Measurements from ENCODE around the gene CD200R1. TPM values are rescaled to one million over a fixed set of nuclear protein-coding genes. Genes with fewer than 3 reads are reported as not detected.

The CD200R1 gene
- polyA plus RNA-seq, 1 experiment = not detected

DNA sequence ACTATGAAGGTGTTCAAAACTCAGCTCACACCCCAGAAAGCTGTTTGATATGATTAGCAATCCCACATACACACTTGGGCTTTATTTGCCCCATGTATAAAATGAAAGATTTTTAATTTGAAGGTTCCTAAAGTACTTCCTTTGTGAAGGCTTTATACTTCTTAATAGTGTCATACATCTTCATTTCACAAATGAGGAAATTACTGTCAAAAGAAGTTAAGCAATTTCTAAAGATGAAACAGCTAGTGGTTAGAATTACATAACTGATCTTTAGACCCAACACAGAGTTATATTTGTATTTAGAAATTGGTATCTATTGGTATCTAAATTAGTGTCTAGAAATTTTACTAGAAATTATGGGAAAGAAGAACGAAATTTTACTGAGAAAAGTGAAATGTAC, 7.1 kb downstream of the CD200R1 start:
- ChIA-PET POLR2A (no interaction called here), CTCF (interaction anchor here (1.2 kb wide), 1 partner anchor 12 kb away, joined by 4 read pairs; no protein-coding TSS in a partner anchor)
- Histone ChIP-seq H3K4me3 (ENCODE audit: low read depth, low read length) (no peak overlapping the region), H3K36me3 (ENCODE audit: control insufficient read depth, insufficient read depth, low read length) (no peaks in the 10 kb centered on the region), H3K27me3 (ENCODE audit: control insufficient read depth, insufficient read depth, low read length) (peaks cover 8% of the 10 kb centered on the region)
- TF ChIP-seq CTCF (IDR thresholded peaks at IDR 0.05; ENCODE audit: insufficient read depth, low read depth, low read length) = no peak
- no peak for DNase-seq (ENCODE audit: low read depth)

- POLR2A ChIA-PET = no interaction called here
- TF ChIP-seq CTCF (IDR thresholded peaks at IDR 0.05; ENCODE audit: insufficient read depth, low read depth, low read length) = no peak
- H3K27me3 ChIP-seq (ENCODE audit: control insufficient read depth, insufficient read depth, low read length) = peaks cover 8% of the 10 kb centered on the region
- DNase-seq (ENCODE audit: low read depth) = no peak
- no peaks in the 10 kb centered on the region for H3K36me3 ChIP-seq (ENCODE audit: control insufficient read depth, insufficient read depth, low read length)
- CTCF ChIA-PET = interaction anchor here (1.2 kb wide), 1 partner anchor 12 kb away, joined by 4 read pairs; no protein-coding TSS in a partner anchor
- H3K4me3 ChIP-seq (ENCODE audit: low read depth, low read length) = no peak overlapping the region
Measured at GRCh38 chr3:112967425-112967824, 7.5 kb downstream of the CD200R1 start.

DNA sequence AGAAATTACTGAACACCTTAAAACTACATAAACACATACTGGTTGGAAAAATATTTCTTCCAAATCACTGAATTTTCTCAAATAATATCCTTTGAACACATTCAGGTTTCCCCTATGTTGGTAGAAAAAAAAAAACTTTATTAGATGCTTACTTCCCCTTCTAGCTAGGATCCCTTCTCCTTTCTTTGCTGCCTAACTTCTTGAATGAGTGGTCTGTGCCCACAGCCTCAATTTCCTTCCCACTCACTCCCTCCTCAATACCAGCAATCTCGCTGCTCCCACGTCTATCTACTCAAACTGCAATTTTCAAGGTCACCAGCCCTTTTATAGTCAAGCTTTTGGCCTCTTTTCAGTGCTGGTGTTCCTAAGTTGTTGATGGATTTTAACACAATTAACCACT, 8.3 kb downstream of the CD200R1 start:
- DNase-seq (ENCODE audit: low read depth) = no peak
- Histone ChIP-seq H3K27me3 (ENCODE audit: control insufficient read depth, insufficient read depth, low read length) (peaks cover 6% of the 10 kb centered on the region), H3K36me3 (ENCODE audit: control insufficient read depth, insufficient read depth, low read length) (no peaks in the 10 kb centered on the region), H3K4me3 (ENCODE audit: low read depth, low read length) (no peak overlapping the region)
- POLR2A ChIA-PET = no interaction called here
- no peak for TF ChIP-seq CTCF (IDR thresholded peaks at IDR 0.05; ENCODE audit: insufficient read depth, low read depth, low read length)
- CTCF ChIA-PET = interaction anchor here (0.6 to 1.7 kb wide), 3 partner anchors 10 to 52 kb away, joined by 3 to 5 read pairs (median 5); no protein-coding TSS in a partner anchor

DNA sequence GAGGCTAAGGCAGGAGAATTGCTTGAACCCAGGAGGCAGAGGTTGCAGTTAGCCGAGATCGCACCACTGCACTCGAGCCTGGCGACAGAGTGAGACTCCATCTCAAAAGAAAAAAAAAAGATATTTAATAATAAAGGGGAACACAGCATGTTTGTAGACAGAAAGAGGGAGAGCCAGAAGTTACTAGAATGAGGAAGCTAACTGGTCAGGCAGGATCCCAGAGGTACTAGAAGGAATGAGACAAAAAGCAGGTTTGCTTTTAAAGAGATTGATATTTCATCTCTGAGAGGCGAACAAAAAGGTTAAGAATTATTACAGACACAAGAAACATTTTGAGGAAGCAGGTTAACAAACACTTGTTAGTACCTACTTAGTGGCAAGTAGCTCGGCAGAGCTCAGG, 9.2 kb downstream of the CD200R1 start:
- DNase-seq (ENCODE audit: low read depth) = no peak
- no peak for TF ChIP-seq CTCF (IDR thresholded peaks at IDR 0.05; ENCODE audit: insufficient read depth, low read depth, low read length)
- H3K4me3 ChIP-seq (ENCODE audit: low read depth, low read length) = no peak overlapping the region
- peaks cover 6% of the 10 kb centered on the region for H3K27me3 ChIP-seq (ENCODE audit: control insufficient read depth, insufficient read depth, low read length)
- CTCF ChIA-PET = interaction anchor here (1.5 to 1.7 kb wide), 3 partner anchors 11 to 30 kb away, joined by 4 to 5 read pairs (median 5); no protein-coding TSS in a partner anchor
- POLR2A ChIA-PET = no interaction called here
- H3K36me3 ChIP-seq (ENCODE audit: control insufficient read depth, insufficient read depth, low read length) = no peaks in the 10 kb centered on the region

- H3K27me3 ChIP-seq (ENCODE audit: control insufficient read depth, insufficient read depth, low read length) = peaks cover 6% of the 10 kb centered on the region
- ChIA-PET POLR2A (no interaction called here), CTCF (interaction anchor here (1.1 kb wide), 1 partner anchor 15 kb away, joined by 5 read pairs; no protein-coding TSS in a partner anchor)
- no peak for DNase-seq (ENCODE audit: low read depth)
- no peak for TF ChIP-seq CTCF (IDR thresholded peaks at IDR 0.05; ENCODE audit: insufficient read depth, low read depth, low read length)
- H3K36me3 ChIP-seq (ENCODE audit: control insufficient read depth, insufficient read depth, low read length) = no peaks in the 10 kb centered on the region
- H3K4me3 ChIP-seq (ENCODE audit: low read depth, low read length) = no peak overlapping the region
Measured at GRCh38 chr3:112963683-112964082, 11.2 kb downstream of the CD200R1 start.
